ENCODE results near the gene SBNO2.

- TF ChIP-seq CTCF (IDR thresholded peaks at IDR 0.05) (no peak), POLR2A (IDR thresholded peaks at IDR 0.05) (no peak)
Observed at GRCh38 chr19:1085676-1086442, 88.2 kb downstream of the SBNO2 start.
